NCI-H1436 (cell line): ENCODE data around the gene RALGAPB.

Experiments used
- DNase-seq: peaks from one replicate; lab custom pipeline; 2025; lab: John Stamatoyannopoulos, UW

The RALGAPB gene

GRCh38 chr20:38612751-38613515 is 140.3 kb downstream of the RALGAPB start:
- DNase-seq = no peak

- DNase-seq = no peak
Measured at GRCh38 chr20:38615283-38615682, 142.6 kb downstream of the RALGAPB start.

- DNase-seq = no peak
Measured at GRCh38 chr20:38616457-38616856, 143.8 kb downstream of the RALGAPB start.

GRCh38 chr20:38617011-38617829 is 144.6 kb downstream of the RALGAPB start:
- DNase-seq = no peak

GRCh38 chr20:38617830-38618196 is 145.2 kb downstream of the RALGAPB start:
- no peak for DNase-seq

GRCh38 chr20:38620441-38620840 is 147.8 kb downstream of the RALGAPB start:
- DNase-seq = no peak

GRCh38 chr20:38623061-38623460 is 150.4 kb downstream of the RALGAPB start:
- DNase-seq = no peak

GRCh38 chr20:38624084-38624483 is 151.4 kb downstream of the RALGAPB start:
- DNase-seq = no peak

GRCh38 chr20:38625896-38626295 is 153.3 kb downstream of the RALGAPB start:
- no peak for DNase-seq

- no peak for DNase-seq
Measured at GRCh38 chr20:38626921-38627659, 154.4 kb downstream of the RALGAPB start.
